ENCODE data around the gene MILR1. TPM values are rescaled to one million over a fixed set of nuclear protein-coding genes. Genes with fewer than 3 reads are reported as not detected.

MILR1 gene
- total and polyA plus RNA-seq, 2 experiments from 2014 or later: 0.39 TPM; not detected in 1

GRCh38 chr17:64406321-64407200, 42.4 kb upstream of the MILR1 start:
- TF ChIP-seq ETS1 (IDR thresholded peaks at IDR 0.05) (no peak), REST (IDR thresholded peaks at IDR 0.05; ENCODE audit: unreplicated experiment) (no peak), STAT1 (IDR thresholded peaks at IDR 0.05; ENCODE audit: unreplicated experiment) (no peak), ZNF331 (CRISPR knock-in tag; IDR thresholded peaks at IDR 0.05; ENCODE audit: low read depth) (no peak), ZNF114 (CRISPR knock-in tag; IDR thresholded peaks at IDR 0.05) (no peak), JUNB (IDR thresholded peaks at IDR 0.05; ENCODE audit: unreplicated experiment) (no peak), CREB1 (CRISPR knock-in tag; IDR thresholded peaks at IDR 0.05; ENCODE audit: low read depth) (no peak), ZNF462 (CRISPR knock-in tag; IDR thresholded peaks at IDR 0.05) (no peak)
- ATAC-seq: no peak
- Histone ChIP-seq H3F3A (replicated peaks; ENCODE audit: low read depth) (no peaks in the 10 kb centered on the region), H3K9me2 (ENCODE audit: insufficient read depth) (no peaks in the 10 kb centered on the region), H2AFZ (peak overlapping the region; percentile 59; the same call in 1 of the 2 replicates), H3K4me3 (no peak overlapping the region), H3K27me3 (ENCODE audit: insufficient read depth) (no peaks in the 10 kb centered on the region), H3K36me3 (ENCODE audit: insufficient read depth) (no peaks in the 10 kb centered on the region), H3K4me2 (no peak overlapping the region), H3K27ac (ENCODE audit: low read depth) (no peak overlapping the region), H4K20me1 (replicated peaks; ENCODE audit: insufficient read depth) (no peaks in the 10 kb centered on the region), H3K79me2 (replicated peaks; ENCODE audit: insufficient read depth) (no peaks in the 10 kb centered on the region), H3K4me1 (ENCODE audit: insufficient read depth) (peaks cover 7% of the 10 kb centered on the region; the same call in 1 of the 2 replicates)
- peaks cover 8% of the 10 kb centered on the region; the same call in 2 of the 3 replicates for H3K4me1 Mint-ChIP-seq
- H3K9me3 Mint-ChIP-seq: no peaks in the 10 kb centered on the region; the same call in 2 of the 3 replicates
- H3K27me3 Mint-ChIP-seq (ENCODE audit: insufficient read depth, low read depth, poor library complexity): no peaks in the 10 kb centered on the region
- no peak overlapping the region for H3K4me3 Mint-ChIP-seq
- no peak overlapping the region for H3K27ac Mint-ChIP-seq
- peak; percentile 63 for DNase-seq (ENCODE audit: low spot score)
- no peaks in the 10 kb centered on the region for H3K36me3 Mint-ChIP-seq (ENCODE audit: low read depth)
